COR-L47 (cell line): ENCODE results near the gene SCGB3A1.
A peak's percentile ranks its signal among the peaks of the same experiment; 100 is the strongest.

ENCODE experiments used
- DNase-seq: peaks from one replicate; lab custom pipeline; 2025; lab: John Stamatoyannopoulos, UW

Gene SCGB3A1

GRCh38 chr5:180604271-180604670 is 13.0 kb upstream of the SCGB3A1 start:
- no peak for DNase-seq

- no peak for DNase-seq
These were observed 11.8 kb upstream of the SCGB3A1 start for GRCh38 chr5:180603076-180603594.

- no peak for DNase-seq
These were observed 11.3 kb upstream of the SCGB3A1 start for GRCh38 chr5:180602481-180603075.

GRCh38 chr5:180601591-180602480 is 10.5 kb upstream of the SCGB3A1 start:
- DNase-seq = no peak

DNA sequence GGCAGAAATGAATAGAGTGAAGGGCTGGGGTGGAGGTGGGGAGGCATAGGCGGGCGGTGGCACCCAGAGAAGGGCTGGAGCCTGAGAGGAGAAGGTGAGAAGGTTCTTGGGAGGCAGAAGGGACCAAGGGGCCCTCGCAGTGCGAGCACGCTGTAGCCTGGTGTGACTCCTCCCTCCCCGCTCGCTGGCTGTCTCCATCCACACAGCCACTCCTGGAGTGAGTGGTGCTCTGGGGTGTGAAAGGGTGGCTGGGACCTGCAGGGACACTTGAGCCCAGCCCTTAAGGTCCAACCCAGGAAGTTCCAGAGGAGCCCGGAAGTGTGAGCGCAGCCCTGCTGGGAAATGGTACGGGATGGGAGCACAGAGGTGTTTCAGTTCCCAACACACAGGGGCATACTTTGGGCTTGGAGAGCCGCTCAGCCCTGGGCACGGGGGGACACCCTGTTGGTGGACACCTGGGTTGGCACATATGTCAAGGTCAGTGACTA is 9.3 kb upstream of the SCGB3A1 start:
- DNase-seq = no peak

- DNase-seq = no peak
These were observed 8.8 kb upstream of the SCGB3A1 start for GRCh38 chr5:180599981-180600553.

DNA sequence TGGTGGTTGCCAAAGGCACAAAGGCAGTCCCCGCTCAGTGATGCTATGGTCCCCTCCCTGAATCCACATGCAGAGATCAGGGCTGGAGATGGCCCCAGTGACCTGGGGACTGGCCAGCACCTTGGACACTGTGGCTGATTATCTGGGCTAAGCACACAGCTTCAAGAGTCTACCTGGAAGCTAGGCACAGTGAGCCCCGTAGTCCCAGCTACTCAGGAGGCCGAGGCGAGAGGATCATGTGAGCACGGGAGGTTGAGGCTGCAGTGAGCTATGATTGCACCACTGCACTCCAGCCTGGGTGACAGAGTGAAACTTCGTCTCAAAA is 8.3 kb upstream of the SCGB3A1 start:
- no peak for DNase-seq

- DNase-seq = no peak
These were observed 7.7 kb upstream of the SCGB3A1 start for GRCh38 chr5:180598797-180599589.

DNA sequence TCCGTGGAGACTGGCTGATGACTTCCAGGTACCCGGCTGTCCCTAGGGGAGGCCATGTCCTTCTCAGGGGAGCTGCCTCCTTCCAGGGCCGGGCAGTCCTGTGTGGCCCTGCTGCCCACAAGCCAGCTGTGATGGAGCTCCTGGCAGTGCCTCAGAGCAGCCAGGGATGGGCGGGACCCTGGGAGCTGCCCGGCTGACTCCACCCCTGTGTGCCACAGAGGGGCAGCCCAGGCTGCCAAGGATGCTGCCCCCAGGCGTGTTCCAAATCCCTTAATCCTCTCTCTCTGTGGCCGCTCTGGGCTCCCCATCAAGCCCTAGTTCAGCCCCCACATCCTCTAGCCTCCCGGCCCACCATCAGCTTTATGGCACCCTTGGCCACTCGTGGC is 7.0 kb upstream of the SCGB3A1 start:
- no peak for DNase-seq

DNA sequence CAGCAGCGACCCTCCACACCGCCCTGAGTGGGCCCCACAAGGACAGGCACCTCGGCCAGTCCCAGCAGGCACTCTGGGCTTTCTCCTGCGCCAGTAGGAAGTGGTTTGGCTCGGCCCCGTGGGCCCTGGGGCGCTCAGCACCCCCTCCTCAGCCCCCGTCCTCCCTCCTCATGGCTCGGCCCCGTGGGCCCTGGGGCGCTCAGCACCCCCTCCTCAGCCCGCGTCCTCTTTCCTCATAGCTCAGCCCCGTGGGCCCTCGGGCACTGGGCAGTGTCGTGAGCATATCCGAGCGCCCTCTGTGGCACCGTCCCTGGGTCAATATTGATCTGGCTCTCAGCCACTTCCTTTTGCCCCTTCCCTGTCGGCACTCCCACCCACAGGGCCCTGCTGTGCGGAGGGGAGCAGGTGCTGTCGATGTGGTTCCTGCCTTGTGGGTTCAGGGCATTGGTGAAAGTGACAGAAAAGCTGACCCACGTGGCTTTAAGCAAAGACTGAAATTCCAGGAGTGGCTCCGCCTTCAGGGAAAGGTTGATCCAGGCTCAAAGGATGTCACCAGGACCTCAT is 5.5 kb upstream of the SCGB3A1 start:
- peak; percentile 25 for DNase-seq

- DNase-seq = no peak
These were observed 4.9 kb upstream of the SCGB3A1 start for GRCh38 chr5:180596115-180596667.

DNA sequence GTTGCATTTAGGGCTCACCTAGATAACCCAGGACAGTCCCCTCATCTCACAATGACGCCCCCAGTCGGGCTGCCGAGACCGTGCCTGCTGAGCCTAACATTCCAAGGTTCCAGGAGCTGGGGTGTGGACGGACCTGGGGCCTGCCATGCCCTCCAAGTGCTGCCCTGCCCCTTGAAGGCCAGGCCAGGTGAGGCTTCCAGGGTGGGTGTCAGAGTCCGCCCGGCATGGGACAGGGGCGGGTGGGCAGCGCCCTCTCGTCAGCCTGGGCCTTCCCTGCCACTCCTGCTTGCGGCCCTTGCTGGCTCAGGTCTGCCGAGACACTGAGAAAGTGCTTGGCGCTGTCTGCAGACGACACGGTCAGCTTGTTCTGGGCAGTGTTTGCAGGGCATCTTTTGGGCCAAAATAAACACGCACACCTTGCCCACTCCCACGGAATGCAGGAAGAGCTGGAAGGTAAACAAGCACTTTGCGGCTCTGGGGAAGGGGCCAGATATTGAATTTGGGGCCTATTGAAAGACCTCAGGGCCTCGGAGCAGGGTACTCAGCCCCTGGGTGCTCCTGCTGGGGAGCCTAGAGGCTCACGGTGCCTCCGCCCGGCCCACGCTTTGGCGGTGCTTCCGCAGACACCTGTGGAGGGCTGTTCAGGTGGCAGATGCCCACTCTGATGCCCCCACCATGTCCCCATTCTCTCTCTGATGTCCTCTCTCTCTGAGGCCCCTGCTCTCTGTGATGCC is 4.2 kb upstream of the SCGB3A1 start:
- DNase-seq = no peak

DNA sequence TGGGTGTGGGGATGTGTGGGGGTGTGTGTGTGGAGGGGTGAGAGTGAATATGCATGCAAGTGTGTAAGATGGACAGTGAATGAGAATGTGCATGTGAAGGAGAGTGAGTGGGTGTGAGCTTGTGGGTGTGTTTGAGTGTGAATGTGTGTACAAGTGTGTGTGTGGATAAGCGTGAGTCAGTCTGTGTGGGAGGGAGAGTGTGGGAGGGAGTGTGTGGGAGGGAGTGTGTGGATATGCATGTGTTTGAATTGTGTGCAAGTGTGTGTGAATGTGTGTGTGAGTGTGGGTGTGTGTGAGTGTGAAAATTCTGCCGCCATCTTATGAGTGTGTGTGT is 3.7 kb upstream of the SCGB3A1 start:
- no peak for DNase-seq

- no peak for DNase-seq
These were observed 3.2 kb upstream of the SCGB3A1 start for GRCh38 chr5:180594311-180595045.

GRCh38 chr5:180593446-180594206 is 2.3 kb upstream of the SCGB3A1 start:
- no peak for DNase-seq

DNA sequence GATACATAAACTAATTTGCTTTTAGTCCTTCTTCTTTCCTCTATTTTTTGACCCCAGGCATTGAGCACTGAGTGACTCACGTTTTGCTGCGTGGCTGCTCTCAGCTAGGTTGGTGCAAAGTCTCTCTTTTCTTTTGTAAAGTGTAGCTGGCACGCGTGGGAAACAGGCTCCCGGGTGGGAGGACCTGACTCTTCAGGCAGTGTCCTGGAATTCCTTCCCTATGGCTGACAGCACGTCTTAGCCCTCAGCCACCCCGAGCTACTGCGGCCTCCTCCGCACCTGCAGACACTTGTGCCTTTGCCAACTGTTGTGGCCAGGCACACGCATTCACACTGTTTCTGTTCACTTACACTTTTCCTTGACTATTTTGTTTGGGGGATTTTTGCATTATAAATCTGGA is 877 bp upstream of the SCGB3A1 start:
- DNase-seq = no peak

GRCh38 chr5:180590543-180591310 is 572 bp downstream of the SCGB3A1 start:
- no peak for DNase-seq

GRCh38 chr5:180589771-180590542 is 1.3 kb downstream of the SCGB3A1 start:
- no peak for DNase-seq
